Cardiac septum (tissue), 1 donor: Measurements from ENCODE around the gene ELAVL2. TPM values are rescaled to one million over a fixed set of nuclear protein-coding genes. Genes with fewer than 3 reads are reported as not detected.

Experiments
- DNase-seq: peaks from one replicate; pipeline ENCODE4 v3.0.0-alpha.2; 2020; ENCODE audit warnings: low spot score
- intact Hi-C: fragments of 100-400 bp; cut with DNase I; formaldehyde crosslinking; loops from one replicate; pipeline ENCODE4 v1.14.0; 2022
- long read RNA-seq: library from polyadenylated mRNA; unstranded; transcript quantifications from one replicate; pipeline ENCODE4 v2.0.0, GENCODE V29; 2021
- total RNA-seq: library from RNA; stranded (reverse); fragmentation: NEBNext Ultra II Directional; extraction: Animal tissue kit (Norgen Biotek cat#: 25700); gene quantifications from one replicate; pipeline ENCODE4 v1.2.1, GENCODE V29; 2021
- donor health status: DM: no; HTN: no; CAD: no.

ELAVL2 gene
- 0.32 TPM for total RNA-seq
- long read RNA-seq, result 0 reads

- DNase-seq, result peak; percentile 89
- intact Hi-C loops, result no loop called here
These were observed at the start of gene ELAVL2 for GRCh38 chr9:23826120-23826629. Gene ELAVL2, minus strand, starts transcription at chr9:23826240. Its CDS starts 64,006 bp downstream, at chr9:23762234.

GRCh38 chr9:23858234-23858633 lies 32.2 kb upstream of the ELAVL2 start:
- intact Hi-C loops, result no loop called here
- DNase-seq, result no peak

GRCh38 chr9:23855873-23856604 lies 30.0 kb upstream of the ELAVL2 start:
- intact Hi-C loops, result no loop called here

GRCh38 chr9:23850690-23851629 lies 24.9 kb upstream of the ELAVL2 start:
- intact Hi-C loops, result no loop called here
- no peak for DNase-seq

More at GRCh38 chr9:23855873-23856604, 30.0 kb upstream of the ELAVL2 start:
- DNase-seq, result no peak

- intact Hi-C loops, result no loop called here
- DNase-seq, result no peak
These were observed 24.2 kb upstream of the ELAVL2 start for GRCh38 chr9:23850242-23850689.

- DNase-seq, result no peak
- intact Hi-C loops, result no loop called here
These were observed 23.5 kb upstream of the ELAVL2 start for GRCh38 chr9:23849379-23850035.

GRCh38 chr9:23842565-23843129 lies 16.6 kb upstream of the ELAVL2 start:
- intact Hi-C loops, result no loop called here
- DNase-seq, result no peak

GRCh38 chr9:23841304-23841703 lies 15.3 kb upstream of the ELAVL2 start:
- no peak for DNase-seq
- intact Hi-C loops, result no loop called here

GRCh38 chr9:23837038-23837437 lies 11.0 kb upstream of the ELAVL2 start:
- no peak for DNase-seq
- intact Hi-C loops, result no loop called here

- peak; percentile 69 for DNase-seq
- intact Hi-C loops, result no loop called here
These were observed 5.1 kb upstream of the ELAVL2 start for GRCh38 chr9:23830929-23831730.

- intact Hi-C loops, result no loop called here
- DNase-seq, result no peak
These were observed 4.4 kb upstream of the ELAVL2 start for GRCh38 chr9:23830476-23830805.

- intact Hi-C loops, result no loop called here
- DNase-seq, result no peak
These were observed 3.8 kb upstream of the ELAVL2 start for GRCh38 chr9:23829580-23830475.

- intact Hi-C loops, result no loop called here
- DNase-seq, result no peak
These were observed 340 bp downstream of the ELAVL2 start for GRCh38 chr9:23825700-23826099.

GRCh38 chr9:23824830-23825591 lies 1.0 kb downstream of the ELAVL2 start:
- peak; percentile 71 for DNase-seq
- intact Hi-C loops, result no loop called here

- intact Hi-C loops, result no loop called here
These were observed 1.8 kb downstream of the ELAVL2 start for GRCh38 chr9:23823986-23824829.

GRCh38 chr9:23823269-23823668 lies 2.8 kb downstream of the ELAVL2 start:
- DNase-seq, result no peak
- intact Hi-C loops, result no loop called here

More at GRCh38 chr9:23823986-23824829, 1.8 kb downstream of the ELAVL2 start:
- no peak for DNase-seq
